Muscle of arm (tissue), 12 donors: ENCODE data around the gene PIGN. TPM values are rescaled to one million over a fixed set of nuclear protein-coding genes. Genes with fewer than 3 reads are reported as not detected.

ENCODE experiments used
- DNase-seq: peaks from one replicate; pipeline ENCODE4 v3.0.0-alpha.2; 2013
- polyA plus RNA-seq, 12 donors: library from polyadenylated mRNA; unstranded; fragments of 120-200 nt; gene quantifications; one replicate each; pipeline ENCODE4 v1.2.1, GENCODE V29; 2013; ENCODE audit not compliant: insufficient read length in 12 of 12

Gene PIGN
- polyA plus RNA-seq, 12 donors, result 15.3 to 27.8 (median 19.7) TPM; not detected in 1

DNA sequence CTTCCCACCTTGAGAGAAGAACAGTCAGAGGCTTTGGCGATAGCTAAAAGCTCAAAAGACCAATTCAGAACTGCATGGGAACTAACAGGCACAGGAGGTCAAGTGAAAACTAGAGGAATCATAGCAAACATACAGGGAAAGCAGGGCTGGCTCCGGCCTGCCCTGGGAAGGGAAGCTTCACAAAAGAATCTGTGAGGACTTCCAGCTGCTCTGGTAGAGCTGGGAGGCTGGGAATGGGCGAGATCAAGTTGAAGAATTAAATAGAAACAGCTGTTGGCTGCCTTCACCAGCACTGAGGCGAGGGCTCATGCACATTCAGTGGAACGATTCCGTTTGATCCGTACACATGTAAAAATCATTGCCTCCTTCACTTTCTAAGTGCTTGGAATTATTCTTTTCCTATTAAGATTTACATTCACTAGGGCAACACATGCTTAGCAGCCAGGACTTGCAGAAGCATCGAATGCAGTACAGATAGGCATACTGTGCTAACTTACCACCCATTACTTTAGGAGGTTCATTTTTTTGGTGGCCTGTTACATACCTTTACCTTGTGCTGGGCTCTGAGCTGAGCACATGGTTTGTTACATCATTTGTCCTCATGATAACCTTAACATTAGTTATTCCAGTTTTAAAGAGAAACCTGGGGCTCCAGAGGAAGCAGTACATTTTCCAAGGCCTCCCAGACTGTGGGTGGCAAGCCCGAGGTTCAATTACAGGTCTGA lies 168.7 kb downstream of the PIGN start:
- DNase-seq, result peak; percentile 91

DNA sequence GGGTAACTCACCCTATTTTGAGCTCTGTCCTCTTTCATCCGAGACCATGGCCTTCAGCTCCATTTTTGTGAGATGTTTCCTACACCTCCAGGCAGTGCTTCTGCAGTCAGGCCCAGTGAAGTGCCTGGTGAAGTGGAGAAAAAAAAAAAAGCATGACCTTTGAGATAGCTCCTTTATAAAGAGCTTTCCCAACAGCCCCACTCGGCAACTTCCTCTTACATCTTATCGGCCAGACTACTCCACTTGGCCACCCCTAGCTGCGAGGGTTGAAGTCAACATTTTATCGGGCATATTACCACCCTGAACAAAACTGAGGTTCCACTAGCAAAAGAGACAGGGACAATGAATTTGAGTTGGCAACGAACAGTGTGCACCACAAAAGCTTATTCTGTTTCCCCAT lies 169.2 kb downstream of the PIGN start:
- no peak for DNase-seq

DNA sequence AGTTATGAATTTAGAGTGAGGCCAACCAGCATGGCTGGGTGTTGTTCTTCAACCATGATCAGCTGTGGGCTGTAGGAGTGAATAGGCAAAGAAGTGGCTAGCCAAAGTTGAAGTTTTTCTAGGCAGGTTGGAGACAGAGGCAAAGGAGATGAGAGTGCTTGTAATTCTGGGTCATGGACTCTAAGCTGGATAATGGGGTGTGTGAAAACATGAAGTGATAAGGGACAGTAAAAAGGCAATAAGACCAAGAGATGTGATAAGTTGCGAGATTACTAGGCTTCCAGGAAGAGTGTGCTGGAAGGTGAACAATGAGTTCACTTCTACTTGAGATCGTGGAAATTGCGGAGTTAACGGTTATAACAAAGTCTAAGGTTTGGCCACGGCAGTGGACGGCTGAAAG lies 175.4 kb downstream of the PIGN start:
- no peak for DNase-seq

DNA sequence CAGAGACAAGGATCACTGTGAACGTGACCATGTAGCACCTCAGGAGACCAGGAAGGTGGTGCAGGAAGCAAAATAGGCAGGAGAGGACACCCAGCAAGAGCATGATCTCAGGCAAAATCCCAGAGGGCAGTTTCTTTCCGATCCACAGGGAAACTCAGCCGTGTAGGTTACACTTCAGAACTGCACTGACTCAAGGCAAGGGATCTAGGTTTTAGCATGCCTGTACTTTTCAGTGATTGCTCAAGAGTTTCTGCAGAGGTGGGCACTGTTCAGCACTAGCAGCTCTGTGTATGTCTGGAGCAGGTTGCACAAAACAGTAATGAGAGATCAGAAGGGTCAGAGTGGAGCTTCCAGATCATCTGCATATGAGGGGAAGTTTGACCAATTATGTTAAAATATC lies 177.3 kb downstream of the PIGN start:
- no peak for DNase-seq

DNA sequence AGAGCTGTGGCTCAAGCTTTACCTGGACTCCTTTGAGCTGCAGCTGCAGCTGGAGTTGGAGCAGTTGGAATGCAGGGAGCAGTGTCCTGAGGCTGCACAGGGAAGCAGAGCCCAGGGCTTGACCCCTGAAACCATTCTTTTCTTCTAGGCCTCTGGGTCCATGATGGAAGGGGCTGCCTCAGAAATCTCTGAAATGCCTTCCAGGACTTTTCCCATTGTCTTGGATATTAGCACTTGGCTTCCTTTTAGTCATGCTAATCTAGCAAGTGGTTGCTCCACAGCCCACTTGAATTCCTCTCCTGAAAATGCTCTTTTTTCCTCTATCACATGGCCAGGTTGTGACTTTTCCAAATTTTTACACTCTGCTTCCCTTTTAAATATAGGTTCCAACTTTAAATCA lies 185.5 kb downstream of the PIGN start:
- no peak for DNase-seq

DNA sequence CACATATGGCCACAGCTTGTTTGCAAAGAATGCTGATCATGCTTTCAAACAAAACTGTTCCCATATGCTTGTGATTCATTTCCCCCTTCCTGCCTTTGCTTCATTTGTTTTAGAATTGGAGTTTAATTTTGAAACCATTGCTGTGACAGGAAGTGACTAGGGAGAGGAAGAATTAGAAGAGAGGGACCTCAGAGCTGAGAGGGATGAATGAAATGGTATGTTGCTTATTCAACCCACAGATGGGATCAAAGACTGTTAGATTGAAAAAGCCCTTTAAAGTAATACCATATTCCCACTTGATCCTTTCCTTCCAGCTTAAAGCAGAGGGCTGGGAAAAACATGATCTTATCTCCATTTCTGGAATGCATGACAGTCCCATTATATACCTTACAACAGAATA lies 187.9 kb downstream of the PIGN start:
- no peak for DNase-seq

DNA sequence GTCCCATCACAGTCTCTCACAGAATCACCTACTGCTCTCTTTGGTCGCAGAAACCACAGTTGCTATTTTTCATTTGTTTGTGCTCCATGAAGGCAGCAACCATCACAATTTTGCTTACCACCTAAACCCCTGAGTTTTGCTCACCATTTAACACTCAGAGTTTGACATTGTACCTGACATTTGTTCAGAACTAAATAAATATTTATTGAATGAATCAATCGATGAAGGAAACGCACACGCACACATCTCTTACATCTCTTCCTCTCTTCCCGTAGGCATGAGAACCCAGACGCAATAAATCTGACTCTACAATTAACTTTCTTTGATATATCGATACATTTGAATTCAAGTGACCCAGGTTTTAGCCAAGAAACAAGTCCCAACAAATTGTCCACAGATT lies 188.5 kb downstream of the PIGN start:
- DNase-seq, result no peak

DNA sequence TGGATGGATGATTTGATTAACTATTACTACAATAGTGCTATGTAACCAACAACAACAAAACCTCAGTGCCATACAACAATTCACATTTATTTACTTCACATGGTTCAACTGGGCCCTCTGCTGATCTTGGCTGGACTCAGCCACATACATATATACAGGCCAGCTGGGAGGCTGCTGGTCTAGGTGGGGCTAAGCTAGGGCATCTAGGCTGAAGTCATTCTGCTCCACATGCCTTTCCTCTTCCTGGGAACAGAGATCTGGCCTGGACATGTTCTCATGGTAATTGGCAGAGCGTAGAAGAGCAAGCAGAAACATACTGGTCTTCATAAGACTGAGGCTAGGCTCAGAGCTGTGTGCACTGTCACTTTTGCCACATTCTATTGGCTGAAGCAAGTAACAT lies 191.2 kb downstream of the PIGN start:
- no peak for DNase-seq

DNA sequence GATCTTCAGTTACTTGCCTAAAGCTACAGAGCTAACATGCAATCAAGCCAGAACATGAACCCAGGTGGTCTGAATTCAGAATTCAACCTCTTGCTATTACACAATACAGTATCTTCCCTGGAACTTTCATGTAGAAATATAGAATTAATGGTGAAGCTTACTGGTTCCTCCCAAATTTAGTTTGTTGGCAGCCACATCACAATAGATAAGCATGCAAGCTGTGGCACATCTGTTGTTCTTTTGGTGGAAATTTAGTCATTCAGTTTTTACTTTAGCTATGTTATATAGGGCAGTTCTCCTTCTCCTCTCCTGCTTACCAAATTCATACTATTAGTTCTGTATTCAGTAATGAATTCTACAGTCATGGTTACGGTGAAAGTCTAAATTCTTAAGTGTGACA lies 193.0 kb downstream of the PIGN start:
- DNase-seq, result no peak

DNA sequence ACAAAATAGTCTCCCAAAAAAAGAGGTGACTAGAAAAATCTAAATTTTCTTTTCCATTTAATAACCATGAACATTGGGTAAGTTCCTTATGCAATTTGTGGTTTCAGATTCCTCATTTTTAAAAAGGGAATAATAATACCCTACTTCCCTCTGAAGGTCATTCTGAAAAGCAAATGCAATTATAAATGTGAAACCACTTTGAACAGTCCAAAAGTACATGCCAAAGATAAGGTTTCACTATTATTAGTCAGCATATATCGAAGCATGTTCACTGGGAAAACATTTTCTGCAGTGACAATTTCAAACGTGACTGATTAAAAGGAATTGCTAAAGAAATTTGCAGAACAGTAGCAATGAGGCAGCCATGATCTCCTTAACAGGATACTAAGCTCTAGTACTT lies 193.9 kb downstream of the PIGN start:
- DNase-seq, result no peak

DNA sequence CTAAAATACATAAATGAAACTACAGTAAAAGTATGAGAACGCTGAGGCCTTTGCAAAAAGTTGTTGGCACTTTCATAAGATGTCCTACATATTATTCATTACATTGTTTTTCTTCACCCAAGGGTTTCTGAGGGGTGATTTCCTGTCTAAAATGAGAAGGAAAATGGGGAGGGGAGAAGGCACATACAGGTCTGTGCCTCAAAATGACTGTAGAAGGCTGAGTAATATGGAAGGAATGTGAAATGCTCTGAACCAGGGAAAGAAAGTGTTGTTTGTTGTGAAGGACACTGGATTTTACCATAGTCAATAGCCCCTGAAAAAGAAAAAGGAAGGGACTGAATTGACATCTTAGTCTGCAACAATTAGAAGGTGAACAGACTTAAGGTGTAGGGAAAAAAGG lies 194.6 kb downstream of the PIGN start:
- no peak for DNase-seq

DNA sequence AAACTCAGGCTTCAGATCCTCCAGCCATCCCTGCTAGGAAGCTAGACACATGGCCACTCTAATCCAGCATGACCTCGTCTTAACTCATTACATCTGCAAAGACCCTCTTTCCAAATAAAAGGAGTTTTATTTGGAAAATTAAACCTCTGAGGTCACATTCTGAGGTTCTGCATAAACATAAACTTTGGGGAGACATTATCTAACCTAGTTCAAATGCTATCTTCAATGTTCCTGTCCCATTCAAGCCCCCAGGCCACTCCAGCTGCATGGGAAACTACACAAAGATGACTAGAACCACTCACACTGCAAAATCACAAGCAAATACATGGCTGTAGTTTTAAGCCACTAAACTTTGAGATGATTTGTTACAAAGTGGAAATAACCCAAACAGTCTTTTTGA lies 195.0 kb downstream of the PIGN start:
- DNase-seq, result no peak

DNA sequence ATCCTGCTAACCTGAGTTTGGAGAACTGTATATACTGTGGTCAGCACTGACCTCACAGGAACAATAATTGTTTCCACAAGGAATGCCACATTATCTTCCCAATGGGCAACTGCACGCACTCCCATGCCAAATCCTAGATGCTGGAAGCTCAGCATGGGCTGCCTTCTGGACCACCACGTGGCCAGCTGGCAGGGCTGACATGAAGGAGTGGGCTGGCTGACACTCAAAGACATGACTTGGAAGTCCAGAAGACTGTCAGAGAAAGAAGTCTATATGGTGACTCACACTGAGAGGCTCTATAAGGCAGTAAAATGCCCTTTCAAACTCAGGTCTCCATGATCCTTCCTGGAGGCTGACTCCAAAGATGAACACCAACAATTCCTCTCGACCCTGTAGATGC lies 195.7 kb downstream of the PIGN start:
- DNase-seq, result no peak

Other genes starting within 250 kb of the PIGN start
- 10 to 100 TPM in 11 of 12 donors, not detected in 1; 11.6 to 26.4 (median 20.8) TPM for gene RELCH, start 199 bp upstream of the PIGN start, polyA plus RNA-seq
- gene TNFRSF11A, start 138.3 kb upstream of the PIGN start, polyA plus RNA-seq, result 1 to 10 TPM in 11 of 12 donors, not detected in 1; 1.9 to 6.6 (median 3.5) TPM